HepG2 (cell line): Measurements from ENCODE around the gene PXYLP1. TPM values are rescaled to one million over a fixed set of nuclear protein-coding genes. Genes with fewer than 3 reads are reported as not detected.

Experiments
- ATAC-seq: fragments of 200-7000 bp; cut with Tn5 transposase; 3 replicates; pipeline ENCODE4 v1.9.1; 2020; ENCODE audit warnings: mild to moderate bottlenecking, moderate library complexity
- BruUV-seq: library from RNA; stranded (reverse); fragments of 400-500 nt; replicated peaks from 2 replicates; lab custom pipeline; 2021; lab: Mats Ljungman, UMichigan
- CTCF ChIA-PET: fragments of 300-600 bp; formaldehyde crosslinking; extraction: SDS; loops from one replicate; lab custom pipeline; 2021; ENCODE audit warnings: low total read pairs, inconsistent platforms, low intra/inter-chr PET ratio; lab: Yijun Ruan, JAX
- POLR2A ChIA-PET: fragments of 350-600 bp; sonication (Branson Sonifier 250); formaldehyde crosslinking; loops from one replicate; lab custom pipeline; 2020; ENCODE audit warnings: antibody characterized with exemption, inconsistent platforms; lab: Yijun Ruan, JAX
- DNase-seq: peaks from one replicate; pipeline ENCODE4 v3.0.0-alpha.2; 2015; ENCODE audit warnings: low spot score
- FAIRE-seq: peaks from 3 replicates; lab custom pipeline; 2011; peaks lifted over from hg19 to GRCh38; lab: Jason Lieb, UNC
- H2AFZ ChIP-seq: one replicate; pipeline ENCODE4 v1.6.1; 2011; ENCODE audit warnings: low read length, inconsistent platforms
- H3K27ac ChIP-seq: fragments of 300-600 bp; 3 replicates; pipeline ENCODE4 v1.8.0; 2011; ENCODE audit warnings: mixed run types, mild to moderate bottlenecking, mixed read lengths, low read length, inconsistent platforms; ENCODE audit not compliant: insufficient read depth; ENCODE audit errors: extremely low read length
- H3K27me3 ChIP-seq, 2 experiments: fragments of 200-600 bp in 1 of 2; 2 replicates in 1 of 2; 3 replicates in 1 of 2; pipeline versions ENCODE4 v1.6.0 to v1.8.0; 2011; ENCODE audit warnings: low read length in 2 of 2, mild to moderate bottlenecking in 2 of 2, moderate library complexity in 2 of 2, inconsistent platforms in 1 of 2; ENCODE audit not compliant: insufficient read depth in 2 of 2, control insufficient read depth in 1 of 2
- H3K36me3 ChIP-seq, 2 experiments: fragments of 200-600 bp in 1 of 2; replicated peaks in 1 of 2; 2 replicates in 1 of 2; 3 replicates in 1 of 2; pipeline versions ENCODE4 v1.5.1 to v1.8.0; 2011; ENCODE audit warnings: low read length in 2 of 2, inconsistent platforms in 1 of 2; ENCODE audit not compliant: insufficient read depth in 2 of 2, control insufficient read depth in 1 of 2
- H3K4me1 ChIP-seq: 2 replicates; pipeline ENCODE4 v1.5.1; 2012; ENCODE audit warnings: low read length, inconsistent platforms; ENCODE audit not compliant: insufficient read depth
- H3K4me2 ChIP-seq: 2 replicates; pipeline ENCODE4 v1.6.0; 2011; ENCODE audit warnings: low read depth, low read length, inconsistent platforms
- H3K4me3 ChIP-seq, 3 experiments: fragments of 200-600 bp in 1 of 3; sonication (generic), shearing (Covaris generic) in 1 of 3; replicated peaks in 1 of 3; 2 replicates each; pipeline ENCODE4 v1.5.1; 2011 to 2016; ENCODE audit warnings: low read length in 3 of 3, inconsistent platforms in 2 of 3, low read depth in 2 of 3, mild to moderate bottlenecking in 2 of 3, control low read depth in 1 of 3, mixed read lengths in 1 of 3; ENCODE audit not compliant: insufficient read depth in 1 of 3
- H3K79me2 ChIP-seq: one replicate; pipeline ENCODE4 v1.6.1; 2011; ENCODE audit warnings: low read length, inconsistent platforms; ENCODE audit not compliant: insufficient read depth
- H3K9ac ChIP-seq: 2 replicates; pipeline ENCODE4 v1.6.0; 2011; ENCODE audit warnings: mild to moderate bottlenecking, low read depth, low read length, inconsistent platforms; ENCODE audit not compliant: insufficient read depth
- H3K9me3 ChIP-seq: 2 replicates; pipeline ENCODE4 v1.5.1; 2012; ENCODE audit warnings: mild to moderate bottlenecking, low read length
- H4K20me1 ChIP-seq: 2 replicates; pipeline ENCODE4 v1.6.0; 2011; ENCODE audit warnings: inconsistent platforms, mild to moderate bottlenecking, low read length, moderate library complexity; ENCODE audit not compliant: insufficient read depth
- BCL3 ChIP-seq: sonication (generic); formaldehyde crosslinking; IDR thresholded peaks from 2 replicates; pipeline ENCODE4 v1.5.1; 2020; ENCODE audit warnings: mild to moderate bottlenecking, missing genetic modification reagents, moderate library complexity
- FOXK1 ChIP-seq: sonication (generic); formaldehyde crosslinking; IDR thresholded peaks from 2 replicates; pipeline ENCODE4 v1.4.0; 2020; ENCODE audit warnings: low read depth, missing genetic modification reagents, borderline replicate concordance
- KLF16 ChIP-seq, 2 experiments: sonication (generic) in 1 of 2; formaldehyde crosslinking in 1 of 2; IDR thresholded peaks; 2 replicates each; pipeline versions ENCODE4 v1.6.1 to v1.8.0; 2016 to 2023; ENCODE audit warnings: missing genetic modification reagents in 2 of 2, missing compliant biosample characterization in 1 of 2
- KMT2B ChIP-seq: IDR thresholded peaks from 2 replicates; pipeline ENCODE4 v1.6.1; 2016; ENCODE audit warnings: missing genetic modification reagents, missing compliant biosample characterization
- REST ChIP-seq, 2 experiments: IDR thresholded peaks; 2 replicates each; pipeline ENCODE4 v1.6.1; 2011 to 2012; ENCODE audit warnings: low read length in 2 of 2, borderline replicate concordance in 1 of 2, low read depth in 1 of 2, mild to moderate bottlenecking in 1 of 2, moderate library complexity in 1 of 2
- SAP130 ChIP-seq: IDR thresholded peaks from 2 replicates; pipeline ENCODE4 v1.6.1; 2016; ENCODE audit warnings: low read depth
- THAP7 ChIP-seq: sonication (generic); formaldehyde crosslinking; IDR thresholded peaks from 2 replicates; pipeline ENCODE4 v1.8.1; 2023; ENCODE audit warnings: mild to moderate bottlenecking, missing genetic modification reagents
- TOPORS ChIP-seq: sonication (generic); formaldehyde crosslinking; IDR thresholded peaks from 2 replicates; pipeline ENCODE4 v1.8.0; 2023; ENCODE audit warnings: mild to moderate bottlenecking, missing genetic modification reagents
- YEATS4 ChIP-seq: sonication (generic); formaldehyde crosslinking; IDR thresholded peaks from 2 replicates; pipeline ENCODE4 v1.4.0; 2020; ENCODE audit warnings: missing genetic modification reagents, borderline replicate concordance
- ZBTB39 ChIP-seq: sonication (generic); formaldehyde crosslinking; IDR thresholded peaks from 2 replicates; pipeline ENCODE4 v1.5.0; 2020; ENCODE audit warnings: missing genetic modification reagents
- ZFP36 ChIP-seq: fragments of 150-350 bp; IDR thresholded peaks from 2 replicates; pipeline ENCODE4 v1.6.1; 2018; ENCODE audit warnings: borderline replicate concordance, low read length, low read depth; ENCODE audit not compliant: partially characterized antibody
- ZMAT5 ChIP-seq: sonication (generic); formaldehyde crosslinking; IDR thresholded peaks from 2 replicates; pipeline ENCODE4 v1.5.0; 2020; ENCODE audit warnings: mild to moderate bottlenecking, low read depth, missing genetic modification reagents, borderline replicate concordance
- ZNF460 ChIP-seq: sonication (generic); formaldehyde crosslinking; IDR thresholded peaks from 2 replicates; pipeline ENCODE4 v1.5.1; 2020; ENCODE audit warnings: missing genetic modification reagents, mild to moderate bottlenecking, borderline replicate concordance
- ZNF567 ChIP-seq: sonication (generic); formaldehyde crosslinking; IDR thresholded peaks from 2 replicates; pipeline ENCODE4 v1.8.1; 2023; ENCODE audit warnings: mild to moderate bottlenecking, missing genetic modification reagents, borderline replicate concordance
- ZNF598 ChIP-seq: sonication (generic); formaldehyde crosslinking; IDR thresholded peaks from 2 replicates; pipeline ENCODE4 v1.5.1; 2020; ENCODE audit warnings: mild to moderate bottlenecking, missing genetic modification reagents, borderline replicate concordance
- ZNF674 ChIP-seq: sonication (generic); formaldehyde crosslinking; IDR thresholded peaks from 2 replicates; pipeline ENCODE4 v1.5.0; 2020; ENCODE audit warnings: low read depth, mild to moderate bottlenecking, missing genetic modification reagents
- WGBS: methylation state at CpG from one replicate; pipeline ENCODE4 v1.1.6; 2017; ENCODE audit warnings: low lambda C conversion rate; 5-methylcytosine and 5-hydroxymethylcytosine counted together
- in situ Hi-C: cut with HindIII; loops from 2 replicates; pipeline ENCODE4 v1.10.0; 2017; ENCODE audit warnings: low pct_unique_long_range_greater_than_20kb; ENCODE audit not compliant: extremely low pct_ligation_motif_present
- intact Hi-C: fragments of 100-400 bp; cut with micrococcal nuclease; formaldehyde crosslinking; loops from one replicate; pipeline ENCODE4 v1.10.0; 2022; ENCODE audit not compliant: unreplicated experiment
- polyA plus RNA-seq, 8 experiments: library from polyadenylated mRNA; depleted of rRNA in 3 of 8; stranded (reverse) in 7 of 8; unstranded in 1 of 8; fragments of >200 nt; fragmentation: Illumina TruSeq in 4 of 8; extraction: Trizol in 4 of 8; gene quantifications; 2 replicates each; pipeline versions ENCODE4 v1.2.1 to v1.2.3, GENCODE V29; 2011 to 2016; ENCODE audit warnings: low read depth in 4 of 8, missing spikeins in 1 of 8, mixed read lengths in 1 of 8; ENCODE audit not compliant: insufficient read depth in 1 of 8
- total RNA-seq, 5 experiments: library from RNA; depleted of rRNA; stranded (reverse); fragments of >200 nt; fragmentation: Illumina TruSeq; extraction: Trizol; gene quantifications; 2 replicates each; pipeline ENCODE4 v1.2.3, GENCODE V29; 2016; ENCODE audit warnings: low read depth in 1 of 5

PXYLP1 gene
- total and polyA plus RNA-seq, 2 of the 13 experiments (the other 11 are each of a cell fraction or from before 2014, with no cell fraction given): 4.9 to 8.1 TPM

- TF ChIP-seq ZBTB39 (CRISPR knock-in tag) (no peak), ZNF598 (no peak), KLF16 (CRISPR knock-in tag; IDR thresholded peaks at IDR 0.05) (no peak), KMT2B (CRISPR knock-in tag) (no peak), THAP7 (no peak), TOPORS (CRISPR knock-in tag) (no peak), BCL3 (no peak)
Observed at GRCh38 chr3:141337523-141337854, 105.9 kb downstream of the PXYLP1 start (continued).

- no peak overlapping the region for H2AFZ ChIP-seq
- DNase-seq: no peak
- no peak overlapping the region for H3K4me2 ChIP-seq
- FAIRE-seq: no peak
- no peak overlapping the region for H3K9ac ChIP-seq
- no peaks in the 10 kb centered on the region for H3K27me3 ChIP-seq
- H3K9me3 ChIP-seq: no peaks in the 10 kb centered on the region
- no TSS peak for BruUV-seq
- peaks cover 32% of the 10 kb centered on the region for H3K4me1 ChIP-seq
- ChIA-PET CTCF (no interaction called here), POLR2A (no interaction called here)
- no peak overlapping the region for H3K27ac ChIP-seq
- ATAC-seq: no peak
- H3K36me3 ChIP-seq: no peaks in the 10 kb centered on the region
- no peaks in the 10 kb centered on the region for H3K79me2 ChIP-seq
- H3K4me3 ChIP-seq: no peak overlapping the region
- H4K20me1 ChIP-seq: no peaks in the 10 kb centered on the region
- WGBS: 75% methylated on average over 2 of the region's 2 CpGs
- intact Hi-C loops: no loop called here
- in situ Hi-C loops: no loop called here
- TF ChIP-seq FOXK1 (no peak), ZNF460 (CRISPR knock-in tag) (no peak), ZMAT5 (CRISPR knock-in tag) (no peak), ZNF567 (CRISPR knock-in tag) (no peak), SAP130 (CRISPR knock-in tag) (no peak), ZFP36 (no peak), ZNF674 (CRISPR knock-in tag) (no peak), REST (IDR thresholded peaks at IDR 0.05; ENCODE audit: borderline replicate concordance in 1 of 2, low read depth in 1 of 2, low read length in 2 of 2) (no peak), YEATS4 (no peak)
Observed at GRCh38 chr3:141337991-141338390, 106.4 kb downstream of the PXYLP1 start.
